ENCODE measurements around the gene CACFD1. TPM values are rescaled to one million over a fixed set of nuclear protein-coding genes. Genes with fewer than 3 reads are reported as not detected.

CACFD1 gene
- total RNA-seq, 1 experiment from 2014 or later: 10.6 TPM

- ChIA-PET POLR2A (ENCODE audit: low non-redundant PET) (no interaction called here), CTCF (no interaction called here)
- no peaks in the 10 kb centered on the region for H3K9me3 ChIP-seq (ENCODE audit: low read depth, low read length, poor library complexity, severe bottlenecking)
- no peaks in the 10 kb centered on the region for H3K27me3 ChIP-seq (replicated peaks; ENCODE audit: insufficient read depth, low read depth, low read length, poor library complexity)
- H3K27ac ChIP-seq (ENCODE audit: low read depth, low read length, poor library complexity, severe bottlenecking): no peak overlapping the region
- H3K4me3 ChIP-seq (ENCODE audit: low read depth, low read length, poor library complexity, severe bottlenecking): no peak overlapping the region
- H3K4me1 ChIP-seq (ENCODE audit: insufficient read depth, low read length, poor library complexity, severe bottlenecking): peaks cover 11% of the 10 kb centered on the region
- DNase-seq (ENCODE audit: low spot score): no peak
- BruUV-seq (replicated peaks): no TSS peak
- intact Hi-C loops (cut with micrococcal nuclease; ENCODE audit: unreplicated experiment): no loop called here
- no peak for TF ChIP-seq CTCF (conservative IDR thresholded peaks at IDR 0.05; ENCODE audit: low read depth, low read length)
- TF ChIP-seq EZH2 (IDR thresholded peaks at IDR 0.05; ENCODE audit: borderline replicate concordance, low read depth, low read length, poor library complexity, severe bottlenecking): no peak
- H3K36me3 ChIP-seq (ENCODE audit: insufficient read depth, low read length, poor library complexity, severe bottlenecking): no peaks in the 10 kb centered on the region
Observed at GRCh38 chr9:133512253-133513213, 52.8 kb downstream of the CACFD1 start.

- no TSS peak for BruUV-seq (replicated peaks)
- intact Hi-C loops (cut with micrococcal nuclease; ENCODE audit: unreplicated experiment): no loop called here
- H3K9me3 ChIP-seq (ENCODE audit: low read depth, low read length, poor library complexity, severe bottlenecking): no peaks in the 10 kb centered on the region
- no peak for TF ChIP-seq CTCF (conservative IDR thresholded peaks at IDR 0.05; ENCODE audit: low read depth, low read length)
- TF ChIP-seq EZH2 (IDR thresholded peaks at IDR 0.05; ENCODE audit: borderline replicate concordance, low read depth, low read length, poor library complexity, severe bottlenecking): no peak
- H3K27ac ChIP-seq (ENCODE audit: low read depth, low read length, poor library complexity, severe bottlenecking): no peak overlapping the region
- no peak for DNase-seq (ENCODE audit: low spot score)
- POLR2A ChIA-PET (ENCODE audit: low non-redundant PET): no interaction called here
- H3K4me3 ChIP-seq (ENCODE audit: low read depth, low read length, poor library complexity, severe bottlenecking): no peak overlapping the region
- H3K36me3 ChIP-seq (ENCODE audit: insufficient read depth, low read length, poor library complexity, severe bottlenecking): no peaks in the 10 kb centered on the region
- peaks cover 11% of the 10 kb centered on the region for H3K4me1 ChIP-seq (ENCODE audit: insufficient read depth, low read length, poor library complexity, severe bottlenecking)
- H3K27me3 ChIP-seq (replicated peaks; ENCODE audit: insufficient read depth, low read depth, low read length, poor library complexity): no peaks in the 10 kb centered on the region
- CTCF ChIA-PET: no interaction called here
Observed at GRCh38 chr9:133513214-133514100, 53.7 kb downstream of the CACFD1 start.

- Histone ChIP-seq H3K9me3 (ENCODE audit: low read depth, low read length, poor library complexity, severe bottlenecking) (no peaks in the 10 kb centered on the region), H3K27me3 (replicated peaks; ENCODE audit: insufficient read depth, low read depth, low read length, poor library complexity) (no peaks in the 10 kb centered on the region), H3K4me1 (ENCODE audit: insufficient read depth, low read length, poor library complexity, severe bottlenecking) (peaks cover 3% of the 10 kb centered on the region), H3K27ac (ENCODE audit: low read depth, low read length, poor library complexity, severe bottlenecking) (no peak overlapping the region), H3K4me3 (ENCODE audit: low read depth, low read length, poor library complexity, severe bottlenecking) (no peak overlapping the region), H3K36me3 (ENCODE audit: insufficient read depth, low read length, poor library complexity, severe bottlenecking) (no peaks in the 10 kb centered on the region)
- intact Hi-C loops (cut with micrococcal nuclease; ENCODE audit: unreplicated experiment): no loop called here
- ChIA-PET POLR2A (ENCODE audit: low non-redundant PET) (no interaction called here), CTCF (no interaction called here)
- TF ChIP-seq EZH2 (IDR thresholded peaks at IDR 0.05; ENCODE audit: borderline replicate concordance, low read depth, low read length, poor library complexity, severe bottlenecking): no peak
- TF ChIP-seq CTCF (conservative IDR thresholded peaks at IDR 0.05; ENCODE audit: low read depth, low read length): no peak
- no TSS peak for BruUV-seq (replicated peaks)
- DNase-seq (ENCODE audit: low spot score): no peak
Observed at GRCh38 chr9:133514460-133515239, 54.9 kb downstream of the CACFD1 start.
